ENCODE measurements around the gene CACNG4. TPM values are rescaled to one million over a fixed set of nuclear protein-coding genes. Genes with fewer than 3 reads are reported as not detected.
A peak's percentile ranks its signal among the peaks of the same experiment; 100 is the strongest.

The CACNG4 gene
- total and polyA plus RNA-seq, 8 donors = 0.09 to 4.2 (median 0.32) TPM

DNA sequence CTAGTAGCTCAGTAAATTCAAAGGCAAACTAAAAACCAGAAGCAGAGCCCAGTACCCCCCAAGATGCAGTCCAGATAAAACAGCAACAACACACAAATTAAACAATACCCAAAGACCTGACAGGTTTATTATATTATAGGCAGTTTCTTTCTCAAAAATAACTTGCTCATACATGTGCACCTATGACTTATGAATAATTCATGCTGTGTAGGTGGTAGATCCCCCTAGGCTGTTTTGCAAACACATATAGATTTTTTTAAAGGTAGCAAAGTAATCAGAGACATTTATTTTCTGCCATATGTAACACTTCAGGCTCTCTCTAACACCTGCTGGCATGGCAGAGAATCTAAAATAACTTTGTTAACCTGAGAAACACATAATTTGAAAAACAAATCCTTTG is 107.1 kb downstream of the CACNG4 start:
- FAIRE-seq (no peak), DNase-seq (no peak), ATAC-seq (no peak)
- H3K4me1 ChIP-seq = peaks cover 15 to 23% (median 18%) of the 10 kb centered on the region in 3 donors
- TF ChIP-seq, protein P1, sequence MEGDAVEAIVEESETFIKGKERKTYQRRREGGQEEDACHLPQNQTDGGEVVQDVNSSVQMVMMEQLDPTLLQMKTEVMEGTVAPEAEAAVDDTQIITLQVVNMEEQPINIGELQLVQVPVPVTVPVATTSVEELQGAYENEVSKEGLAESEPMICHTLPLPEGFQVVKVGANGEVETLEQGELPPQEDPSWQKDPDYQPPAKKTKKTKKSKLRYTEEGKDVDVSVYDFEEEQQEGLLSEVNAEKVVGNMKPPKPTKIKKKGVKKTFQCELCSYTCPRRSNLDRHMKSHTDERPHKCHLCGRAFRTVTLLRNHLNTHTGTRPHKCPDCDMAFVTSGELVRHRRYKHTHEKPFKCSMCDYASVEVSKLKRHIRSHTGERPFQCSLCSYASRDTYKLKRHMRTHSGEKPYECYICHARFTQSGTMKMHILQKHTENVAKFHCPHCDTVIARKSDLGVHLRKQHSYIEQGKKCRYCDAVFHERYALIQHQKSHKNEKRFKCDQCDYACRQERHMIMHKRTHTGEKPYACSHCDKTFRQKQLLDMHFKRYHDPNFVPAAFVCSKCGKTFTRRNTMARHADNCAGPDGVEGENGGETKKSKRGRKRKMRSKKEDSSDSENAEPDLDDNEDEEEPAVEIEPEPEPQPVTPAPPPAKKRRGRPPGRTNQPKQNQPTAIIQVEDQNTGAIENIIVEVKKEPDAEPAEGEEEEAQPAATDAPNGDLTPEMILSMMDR (IDR thresholded peaks at IDR 0.05) = no peak
- intact Hi-C loops (cut with DNase I) = no loop called here
- no peaks in the 10 kb centered on the region for H3K36me3 ChIP-seq
- no peaks in the 10 kb centered on the region for H3K9me3 ChIP-seq
- no peaks in the 10 kb centered on the region for H3K27me3 ChIP-seq
- no peak overlapping the region for H3K4me3 ChIP-seq
- no peak overlapping the region for H3K27ac ChIP-seq

DNA sequence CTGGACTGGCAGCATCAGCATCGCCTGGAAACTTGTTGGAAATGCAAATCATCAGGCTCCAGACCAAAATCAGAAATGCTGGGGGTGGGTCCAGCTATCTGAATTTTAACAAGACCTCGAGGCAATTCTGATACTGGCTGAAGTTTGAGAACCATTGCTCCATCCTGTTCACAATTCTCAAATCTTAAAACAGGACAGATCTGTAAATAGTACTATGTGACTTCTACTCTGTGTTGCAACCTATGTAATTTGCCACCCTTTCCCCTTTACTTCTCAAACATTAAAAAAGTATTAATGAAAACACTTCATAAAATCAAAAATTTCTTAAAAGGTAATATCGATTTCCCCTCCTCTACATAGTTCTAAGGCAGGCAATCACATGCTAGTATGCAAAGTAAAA is 108.4 kb downstream of the CACNG4 start:
- DNase-seq = no peak
- WGBS, 2 donors = 70 to 71% methylated on average over 3 of the region's 3 CpGs
- Histone ChIP-seq H3K27me3 (no peaks in the 10 kb centered on the region), H3K9me3 (no peaks in the 10 kb centered on the region), H3K4me1 (peaks cover 23 to 28% (median 25%) of the 10 kb centered on the region in 3 donors), H3K4me3 (no peak overlapping the region), H3K36me3 (no peaks in the 10 kb centered on the region), H3K27ac (no peak overlapping the region)
- TF ChIP-seq, protein P1 (IDR thresholded peaks at IDR 0.05) = no peak
- intact Hi-C loops (cut with DNase I) = no loop called here
- FAIRE-seq = no peak
- no peak for ATAC-seq

DNA sequence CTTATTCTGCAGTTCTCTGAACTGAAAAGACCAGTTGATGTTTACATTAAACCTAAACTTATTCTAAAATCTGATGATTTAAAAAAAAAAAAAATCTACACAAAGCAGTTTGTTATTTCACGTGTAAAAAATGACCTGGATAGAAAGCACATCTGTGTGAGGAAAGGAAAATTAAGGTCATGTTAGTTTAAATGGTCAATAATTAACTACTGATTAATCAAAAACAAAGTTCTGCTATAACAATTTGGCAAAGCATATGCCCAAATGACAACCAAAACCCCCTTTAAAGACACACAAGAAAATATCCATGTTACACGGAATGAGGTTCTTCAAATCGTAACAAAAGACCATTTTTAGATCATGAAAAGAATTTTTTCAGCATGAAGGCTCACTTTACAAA is 110.3 kb downstream of the CACNG4 start:
- ATAC-seq (peak; percentile 60 to 74 (median 66)), DNase-seq (no peak), FAIRE-seq (no peak)
- H3K27me3 ChIP-seq = no peaks in the 10 kb centered on the region
- WGBS, 2 donors = 12 to 16% methylated on average over 3 of the region's 3 CpGs
- H3K27ac ChIP-seq = peak overlapping the region in 2 of 4 donors; percentile 62 to 63
- TF ChIP-seq, protein P1 (IDR thresholded peaks at IDR 0.05) = no peak
- no peaks in the 10 kb centered on the region for H3K9me3 ChIP-seq
- H3K4me1 ChIP-seq = peaks cover 23 to 28% (median 25%) of the 10 kb centered on the region in 3 donors
- H3K4me3 ChIP-seq = no peak overlapping the region
- no peaks in the 10 kb centered on the region for H3K36me3 ChIP-seq
- intact Hi-C loops (cut with DNase I) = no loop called here

GRCh38 chr17:67076290-67076689 is 111.8 kb downstream of the CACNG4 start:
- no peaks in the 10 kb centered on the region for H3K36me3 ChIP-seq
- H3K27ac ChIP-seq = peak overlapping the region in 2 of 4 donors; percentile 52 to 63
- ATAC-seq (peak; percentile 59 to 92 (median 84)), FAIRE-seq (no peak), DNase-seq (peak in 3 of 6 donors; percentile 36 to 62 (median 38))
- 13 to 14% methylated on average over 7 of the region's 7 CpGs for WGBS, 2 donors
- intact Hi-C loops (cut with DNase I) = no loop called here
- peak overlapping the region in 2 of 4 donors; percentile 0 to 2 for H3K4me3 ChIP-seq
- H3K9me3 ChIP-seq = no peaks in the 10 kb centered on the region
- peaks cover 23 to 28% (median 25%) of the 10 kb centered on the region in 3 donors for H3K4me1 ChIP-seq
- TF ChIP-seq, protein P1 (IDR thresholded peaks at IDR 0.05) = no peak
- no peaks in the 10 kb centered on the region for H3K27me3 ChIP-seq

- no peaks in the 10 kb centered on the region for H3K9me3 ChIP-seq
- no peak for ATAC-seq
- H3K27ac ChIP-seq = no peak overlapping the region
- DNase-seq = no peak
- intact Hi-C loops (cut with DNase I) = no loop called here
- no peak for FAIRE-seq
- no peak overlapping the region for H3K4me3 ChIP-seq
- no peaks in the 10 kb centered on the region for H3K27me3 ChIP-seq
- H3K4me1 ChIP-seq = peaks cover 23 to 28% (median 25%) of the 10 kb centered on the region in 3 donors
- TF ChIP-seq, protein P1 (IDR thresholded peaks at IDR 0.05) = no peak
- H3K36me3 ChIP-seq = no peaks in the 10 kb centered on the region
- 97 to 99% methylated on average over 11 of the region's 11 CpGs for WGBS, 2 donors
These were observed 113.8 kb downstream of the CACNG4 start for GRCh38 chr17:67078292-67078691.

Data from pancreas (tissue), 10 donors.